ENCODE data around the gene KCNJ3.
A peak's percentile ranks its signal among the peaks of the same experiment; 100 is the strongest.
"Not testable (repeated sequence)": the region's sequence is repeated elsewhere in the genome, so short reads cannot be mapped to it uniquely, and the experiment has no call there.

The KCNJ3 gene

GRCh38 chr2:154846842-154847241 lies 148.3 kb downstream of the KCNJ3 start:
- no peak for DNase-seq (ENCODE audit: low spot score)

- DNase-seq (ENCODE audit: low spot score), result no peak
Measured at GRCh38 chr2:154849482-154849881, 151.0 kb downstream of the KCNJ3 start.

- DNase-seq (ENCODE audit: low spot score), result no peak
Measured at GRCh38 chr2:154850532-154850931, 152.0 kb downstream of the KCNJ3 start.

- no peak for DNase-seq (ENCODE audit: low spot score)
Measured at GRCh38 chr2:154855138-154855537, 156.6 kb downstream of the KCNJ3 start.

GRCh38 chr2:154867151-154867550 lies 168.7 kb downstream of the KCNJ3 start:
- DNase-seq (ENCODE audit: low spot score), result not testable (repeated sequence)

GRCh38 chr2:154875999-154876398 lies 177.5 kb downstream of the KCNJ3 start:
- no peak for DNase-seq (ENCODE audit: low spot score)

GRCh38 chr2:154882725-154883124 lies 184.2 kb downstream of the KCNJ3 start:
- DNase-seq (ENCODE audit: low spot score), result no peak

GRCh38 chr2:154886316-154886715 lies 187.8 kb downstream of the KCNJ3 start:
- no peak for DNase-seq (ENCODE audit: low spot score)

GRCh38 chr2:154898269-154898668 lies 199.8 kb downstream of the KCNJ3 start:
- DNase-seq (ENCODE audit: low spot score), result no peak

GRCh38 chr2:154901063-154901462 lies 202.6 kb downstream of the KCNJ3 start:
- DNase-seq (ENCODE audit: low spot score), result peak; percentile 10
